HepG2 (cell line): ENCODE measurements around the gene SLC38A9. TPM values are rescaled to one million over a fixed set of nuclear protein-coding genes. Genes with fewer than 3 reads are reported as not detected.
"Not testable (repeated sequence)": the region's sequence is repeated elsewhere in the genome, so short reads cannot be mapped to it uniquely, and the experiment has no call there.

Experiments
- ATAC-seq: fragments of 200-7000 bp; cut with Tn5 transposase; 3 replicates; pipeline ENCODE4 v1.9.1; 2020; ENCODE audit warnings: mild to moderate bottlenecking, moderate library complexity
- BruUV-seq: library from RNA; stranded (reverse); fragments of 400-500 nt; replicated peaks from 2 replicates; lab custom pipeline; 2021; lab: Mats Ljungman, UMichigan
- CTCF ChIA-PET: fragments of 300-600 bp; formaldehyde crosslinking; extraction: SDS; loops from one replicate; lab custom pipeline; 2021; ENCODE audit warnings: low total read pairs, inconsistent platforms, low intra/inter-chr PET ratio; lab: Yijun Ruan, JAX
- POLR2A ChIA-PET: fragments of 350-600 bp; sonication (Branson Sonifier 250); formaldehyde crosslinking; loops from one replicate; lab custom pipeline; 2020; ENCODE audit warnings: antibody characterized with exemption, inconsistent platforms; lab: Yijun Ruan, JAX
- DNase-seq: peaks from one replicate; pipeline ENCODE4 v3.0.0-alpha.2; 2015; ENCODE audit warnings: low spot score
- FAIRE-seq: peaks from 3 replicates; lab custom pipeline; 2011; peaks lifted over from hg19 to GRCh38; lab: Jason Lieb, UNC
- H2AFZ ChIP-seq: one replicate; pipeline ENCODE4 v1.6.1; 2011; ENCODE audit warnings: low read length, inconsistent platforms
- H3K27ac ChIP-seq: fragments of 300-600 bp; 3 replicates; pipeline ENCODE4 v1.8.0; 2011; ENCODE audit warnings: mixed run types, mild to moderate bottlenecking, mixed read lengths, low read length, inconsistent platforms; ENCODE audit not compliant: insufficient read depth; ENCODE audit errors: extremely low read length
- H3K27me3 ChIP-seq, 2 experiments: fragments of 200-600 bp in 1 of 2; 2 replicates in 1 of 2; 3 replicates in 1 of 2; pipeline versions ENCODE4 v1.6.0 to v1.8.0; 2011; ENCODE audit warnings: low read length in 2 of 2, mild to moderate bottlenecking in 2 of 2, moderate library complexity in 2 of 2, inconsistent platforms in 1 of 2; ENCODE audit not compliant: insufficient read depth in 2 of 2, control insufficient read depth in 1 of 2
- H3K36me3 ChIP-seq, 2 experiments: fragments of 200-600 bp in 1 of 2; replicated peaks in 1 of 2; 2 replicates in 1 of 2; 3 replicates in 1 of 2; pipeline versions ENCODE4 v1.5.1 to v1.8.0; 2011; ENCODE audit warnings: low read length in 2 of 2, inconsistent platforms in 1 of 2; ENCODE audit not compliant: insufficient read depth in 2 of 2, control insufficient read depth in 1 of 2
- H3K4me1 ChIP-seq: 2 replicates; pipeline ENCODE4 v1.5.1; 2012; ENCODE audit warnings: low read length, inconsistent platforms; ENCODE audit not compliant: insufficient read depth
- H3K4me2 ChIP-seq: 2 replicates; pipeline ENCODE4 v1.6.0; 2011; ENCODE audit warnings: low read depth, low read length, inconsistent platforms
- H3K4me3 ChIP-seq, 3 experiments: fragments of 200-600 bp in 1 of 3; sonication (generic), shearing (Covaris generic) in 1 of 3; replicated peaks in 1 of 3; 2 replicates each; pipeline ENCODE4 v1.5.1; 2011 to 2016; ENCODE audit warnings: low read length in 3 of 3, inconsistent platforms in 2 of 3, low read depth in 2 of 3, mild to moderate bottlenecking in 2 of 3, control low read depth in 1 of 3, mixed read lengths in 1 of 3; ENCODE audit not compliant: insufficient read depth in 1 of 3
- H3K79me2 ChIP-seq: one replicate; pipeline ENCODE4 v1.6.1; 2011; ENCODE audit warnings: low read length, inconsistent platforms; ENCODE audit not compliant: insufficient read depth
- H3K9ac ChIP-seq: 2 replicates; pipeline ENCODE4 v1.6.0; 2011; ENCODE audit warnings: mild to moderate bottlenecking, low read depth, low read length, inconsistent platforms; ENCODE audit not compliant: insufficient read depth
- H3K9me3 ChIP-seq: 2 replicates; pipeline ENCODE4 v1.5.1; 2012; ENCODE audit warnings: mild to moderate bottlenecking, low read length
- H4K20me1 ChIP-seq: 2 replicates; pipeline ENCODE4 v1.6.0; 2011; ENCODE audit warnings: inconsistent platforms, mild to moderate bottlenecking, low read length, moderate library complexity; ENCODE audit not compliant: insufficient read depth
- FOSL1 ChIP-seq: sonication (generic); formaldehyde crosslinking; IDR thresholded peaks from 2 replicates; pipeline ENCODE4 v1.9.0; 2021; ENCODE audit warnings: missing genetic modification reagents, borderline replicate concordance
- MLXIP ChIP-seq: sonication (generic); formaldehyde crosslinking; IDR thresholded peaks from 2 replicates; pipeline ENCODE4 v1.9.0; 2021; ENCODE audit warnings: missing genetic modification reagents, borderline replicate concordance
- ZFAT ChIP-seq: sonication (generic); formaldehyde crosslinking; conservative IDR thresholded peaks from 2 replicates; pipeline ENCODE4 v1.8.1; 2023; ENCODE audit warnings: missing genetic modification reagents, inconsistent platforms
- ZNF431 ChIP-seq: sonication (generic); formaldehyde crosslinking; IDR thresholded peaks from 2 replicates; pipeline ENCODE4 v1.9.0; 2022; ENCODE audit warnings: missing genetic modification reagents, low read depth, mild to moderate bottlenecking, borderline replicate concordance
- WGBS: methylation state at CpG from one replicate; pipeline ENCODE4 v1.1.6; 2017; ENCODE audit warnings: low lambda C conversion rate; 5-methylcytosine and 5-hydroxymethylcytosine counted together
- in situ Hi-C: cut with HindIII; loops from 2 replicates; pipeline ENCODE4 v1.10.0; 2017; ENCODE audit warnings: low pct_unique_long_range_greater_than_20kb; ENCODE audit not compliant: extremely low pct_ligation_motif_present
- intact Hi-C: fragments of 100-400 bp; cut with micrococcal nuclease; formaldehyde crosslinking; loops from one replicate; pipeline ENCODE4 v1.10.0; 2022; ENCODE audit not compliant: unreplicated experiment
- polyA plus RNA-seq, 8 experiments: library from polyadenylated mRNA; depleted of rRNA in 3 of 8; stranded (reverse) in 7 of 8; unstranded in 1 of 8; fragments of >200 nt; fragmentation: Illumina TruSeq in 4 of 8; extraction: Trizol in 4 of 8; gene quantifications; 2 replicates each; pipeline versions ENCODE4 v1.2.1 to v1.2.3, GENCODE V29; 2011 to 2016; ENCODE audit warnings: low read depth in 4 of 8, missing spikeins in 1 of 8, mixed read lengths in 1 of 8; ENCODE audit not compliant: insufficient read depth in 1 of 8
- total RNA-seq, 5 experiments: library from RNA; depleted of rRNA; stranded (reverse); fragments of >200 nt; fragmentation: Illumina TruSeq; extraction: Trizol; gene quantifications; 2 replicates each; pipeline ENCODE4 v1.2.3, GENCODE V29; 2016; ENCODE audit warnings: low read depth in 1 of 5

Gene SLC38A9
- total and polyA plus RNA-seq, 2 of the 13 experiments (the other 11 are each of a cell fraction or from before 2014, with no cell fraction given): 19.3 to 36.0 TPM

- TF ChIP-seq MLXIP (no peak), FOSL1 (CRISPR knock-in tag) (no peak), ZFAT (CRISPR knock-in tag) (no peak)
Observed at GRCh38 chr5:55720188-55720703, 8.1 kb upstream of the SLC38A9 start (continued).

- H4K20me1 ChIP-seq, H3K4me3 ChIP-seq, H3K36me3 ChIP-seq, BruUV-seq, H3K9ac ChIP-seq, H3K27me3 ChIP-seq, in situ Hi-C loops, H2AFZ ChIP-seq, DNase-seq, ATAC-seq, POLR2A ChIA-PET, CTCF ChIA-PET, H3K4me2 ChIP-seq, H3K79me2 ChIP-seq, H3K9me3 ChIP-seq, FAIRE-seq, H3K27ac ChIP-seq, intact Hi-C loops: not testable (repeated sequence)
- peaks cover 14% of the 10 kb centered on the region for H3K4me1 ChIP-seq
- peak; percentile 62; the same call in 1 of the 2 replicates for TF ChIP-seq ZNF431
- WGBS: 76% methylated on average over 2 of the region's 2 CpGs
Observed at GRCh38 chr5:55719026-55719425, 6.9 kb upstream of the SLC38A9 start.
